HG02943 (cell line): ENCODE data around the gene ABCB8.
A peak's percentile ranks its signal among the peaks of the same experiment; 100 is the strongest.

Source experiments
- ATAC-seq: cut with Tn5 transposase; IDR thresholded peaks from one replicate; pipeline ENCODE4 v1.9.1; 2021; ENCODE audit warnings: mild to moderate bottlenecking, low read depth, moderate library complexity; ENCODE audit not compliant: unreplicated experiment

ABCB8 gene

DNA sequence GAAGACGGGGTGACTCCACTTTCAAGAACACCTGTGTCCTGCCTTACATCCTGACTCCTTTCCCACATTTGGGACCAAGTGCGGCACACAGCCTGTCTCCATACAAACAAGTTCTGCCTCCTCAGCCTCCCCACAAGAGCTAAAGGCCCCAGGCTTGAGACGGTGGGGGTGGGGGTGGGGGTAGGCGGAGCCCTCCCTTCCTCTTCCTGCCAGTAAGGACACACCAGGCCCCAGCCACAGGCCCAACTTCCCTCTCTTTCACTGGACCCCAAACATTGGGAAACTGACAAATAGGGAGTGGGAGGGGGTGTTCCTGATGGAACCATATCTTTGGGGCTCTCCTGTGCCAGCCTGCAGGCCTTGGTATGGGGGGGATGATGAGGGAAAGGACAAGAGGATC is 24.8 kb downstream of the ABCB8 start:
- no peak for ATAC-seq

DNA sequence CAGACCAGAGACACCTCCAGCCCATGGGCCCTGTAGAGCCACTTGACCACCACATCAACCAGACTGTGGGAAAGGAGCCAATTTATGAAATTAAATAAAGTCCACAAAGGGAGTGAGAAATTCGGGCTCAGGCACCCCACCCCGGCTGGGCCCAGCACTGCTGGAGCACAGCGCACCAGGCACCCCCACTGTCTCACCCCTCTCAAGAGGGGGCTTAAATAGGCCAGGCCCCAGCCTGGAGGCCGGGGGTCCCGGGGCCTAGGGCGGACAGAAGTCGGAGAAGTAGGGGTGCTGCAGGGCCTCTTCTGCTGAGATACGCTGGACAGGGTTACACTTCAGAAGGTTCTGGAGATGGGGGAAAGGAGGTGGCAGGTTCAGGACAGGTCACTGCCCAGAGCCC is 25.5 kb downstream of the ABCB8 start:
- no peak for ATAC-seq

GRCh38 chr7:151056283-151056665 is 28.0 kb downstream of the ABCB8 start:
- no peak for ATAC-seq

GRCh38 chr7:151056666-151057505 is 28.6 kb downstream of the ABCB8 start:
- ATAC-seq: no peak

- peak; percentile 14 for ATAC-seq
These were observed 29.3 kb downstream of the ABCB8 start, which contains the start of gene CDK5 for GRCh38 chr7:151057506-151057988. CDK5 (minus strand) TSS chr7:151057897; CDS start chr7:151057848, 49 bp downstream.

GRCh38 chr7:151057989-151058780 is 29.9 kb downstream of the ABCB8 start:
- peak; percentile 81 for ATAC-seq

- ATAC-seq: no peak
These were observed 30.6 kb downstream of the ABCB8 start for GRCh38 chr7:151058781-151059366.

- ATAC-seq: no peak
These were observed 31.3 kb downstream of the ABCB8 start, which contains the start of gene SLC4A2 for GRCh38 chr7:151059367-151060112. SLC4A2 (plus strand) TSS chr7:151059589; CDS start chr7:151061988, 2,399 bp downstream.

- no peak for ATAC-seq
These were observed 31.8 kb downstream of the ABCB8 start for GRCh38 chr7:151060113-151060415.

DNA sequence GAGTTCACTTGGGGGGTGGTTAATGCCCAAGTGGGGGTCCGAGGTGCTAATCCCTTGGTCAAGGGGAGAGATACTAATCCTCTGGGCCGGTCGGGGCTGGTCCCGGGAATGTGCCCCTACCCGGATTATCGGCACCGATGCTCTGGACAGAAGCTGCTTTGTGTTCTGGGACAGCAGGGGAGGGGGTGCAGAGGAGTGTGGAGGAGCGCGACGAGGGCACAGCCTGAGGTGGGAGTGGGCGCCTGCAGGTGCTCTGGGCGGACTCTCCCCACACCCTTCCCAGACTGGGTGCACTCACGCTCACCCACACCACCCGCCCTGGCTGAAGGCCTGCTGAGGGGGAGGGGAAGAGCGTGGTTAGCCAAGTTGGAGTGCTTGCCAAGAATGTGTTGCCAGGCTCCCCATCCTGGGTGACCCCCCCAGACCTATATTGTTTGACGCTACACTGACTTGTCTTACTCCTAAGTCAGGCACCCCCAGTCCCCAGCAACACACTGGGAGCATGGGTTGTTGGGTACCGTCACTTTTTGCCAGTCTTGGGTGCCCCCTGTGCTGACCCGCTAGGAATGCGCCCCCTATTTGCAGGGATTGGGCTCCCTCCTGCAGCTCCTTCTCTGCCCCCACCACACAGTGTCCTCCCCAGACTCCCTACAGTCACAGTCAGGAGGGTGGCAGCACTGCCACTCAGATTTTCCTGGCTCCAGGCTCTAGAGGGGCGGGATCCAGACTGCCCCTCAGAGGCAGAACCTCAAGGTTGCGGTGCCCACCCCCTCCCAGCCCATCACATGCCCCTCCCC is 32.4 kb downstream of the ABCB8 start:
- no peak for ATAC-seq

DNA sequence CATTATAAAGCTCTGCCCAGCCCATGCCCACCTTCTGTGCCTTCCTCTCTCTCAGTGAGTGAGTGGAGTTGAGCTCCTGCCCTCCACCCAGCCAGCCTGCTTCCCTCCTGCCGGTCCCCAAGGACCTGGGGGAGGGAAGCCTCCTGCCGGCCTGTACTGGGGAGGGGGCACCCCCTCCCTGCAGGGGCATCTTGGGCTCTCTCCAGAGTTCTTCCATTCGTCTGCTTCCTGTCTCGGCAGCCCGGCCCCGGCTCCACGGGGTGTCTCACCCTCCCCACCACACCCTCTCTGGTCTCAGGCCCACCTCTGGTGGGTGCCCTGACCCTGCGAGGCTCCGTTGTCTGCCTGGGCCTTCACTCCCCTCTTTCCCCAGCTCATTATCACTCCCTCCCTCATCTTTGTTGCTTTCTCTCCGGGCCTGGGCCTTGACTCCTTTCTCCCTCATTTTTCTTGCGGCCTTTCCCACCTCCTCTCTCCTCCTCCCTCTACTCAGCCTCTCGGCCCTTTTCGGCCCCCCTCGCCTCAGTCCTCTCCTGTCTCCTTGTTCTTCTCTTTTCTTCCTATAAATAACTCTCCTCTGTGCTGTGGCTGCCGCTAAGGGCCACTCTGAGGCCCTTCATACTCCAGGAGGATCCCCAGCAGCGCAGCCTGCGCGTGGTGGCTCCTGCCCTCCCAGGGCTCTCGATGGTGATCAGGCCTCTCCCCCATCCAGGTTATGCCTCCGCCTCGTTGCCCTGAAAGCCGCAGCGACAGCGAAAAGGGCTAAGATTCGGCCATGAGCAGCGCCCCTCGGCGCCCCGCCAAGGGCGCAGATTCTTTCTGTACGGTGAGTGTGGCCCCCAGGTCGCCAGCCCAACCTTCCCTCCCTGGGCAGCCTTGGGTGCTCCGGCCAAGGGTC is 33.2 kb downstream of the ABCB8 start:
- ATAC-seq: no peak

DNA sequence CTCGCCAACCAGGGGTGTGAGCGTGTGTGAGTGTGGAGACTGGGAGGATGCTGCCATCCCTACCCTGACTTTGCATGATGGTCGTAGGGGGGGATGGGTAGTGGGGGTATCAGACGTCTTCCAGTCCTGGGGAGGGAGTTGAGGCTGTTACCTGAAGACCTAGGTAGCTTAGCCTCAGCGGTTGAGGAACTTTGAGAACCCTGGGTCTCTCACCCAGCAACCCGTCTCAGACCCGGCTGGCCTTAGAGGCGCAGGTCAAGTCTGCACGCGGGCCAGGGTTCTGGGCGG is 33.8 kb downstream of the ABCB8 start:
- ATAC-seq: no peak

DNA sequence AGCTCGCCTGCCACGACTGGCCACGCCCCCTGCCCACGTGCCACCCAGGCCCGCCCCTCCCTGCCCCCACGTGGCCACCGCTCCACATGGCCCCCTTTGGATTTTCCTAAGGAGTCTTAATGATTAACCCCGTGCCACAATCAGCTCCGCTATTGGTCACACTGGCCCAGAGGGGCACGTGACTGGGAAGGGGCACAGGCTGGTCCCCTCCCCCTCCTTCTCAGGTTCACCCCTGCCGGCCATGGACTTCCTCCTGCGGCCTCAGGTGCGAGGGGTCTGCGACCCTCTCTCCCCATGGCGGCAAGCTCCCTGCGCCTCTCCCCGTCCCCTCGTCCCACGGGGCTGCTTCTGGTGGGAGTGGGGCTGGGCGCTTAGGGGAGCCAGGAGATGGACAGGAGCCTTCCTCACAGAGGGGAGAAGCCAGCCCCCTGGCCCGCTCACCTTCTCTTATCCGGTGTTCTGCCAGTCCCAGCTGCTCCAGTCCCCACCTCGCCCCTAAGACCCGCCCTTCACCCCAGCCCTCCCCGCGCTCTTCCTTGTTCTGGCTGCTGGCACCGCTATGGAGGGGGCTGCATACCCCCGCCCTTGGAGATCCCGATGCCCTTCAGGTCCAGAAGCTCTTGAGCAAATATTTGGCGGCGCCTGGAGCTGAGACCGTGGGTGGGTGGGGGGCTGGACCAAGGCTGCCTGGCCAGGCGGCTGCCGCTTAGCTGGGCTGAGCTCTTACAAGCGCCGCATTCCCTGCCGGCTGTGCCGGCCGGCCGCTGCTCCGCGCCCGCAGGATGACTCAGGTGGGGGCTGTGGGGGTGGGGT is 34.4 kb downstream of the ABCB8 start:
- ATAC-seq: no peak

- ATAC-seq: no peak
These were observed 34.9 kb downstream of the ABCB8 start for GRCh38 chr7:151063212-151063561.

GRCh38 chr7:151064454-151064853 is 36.2 kb downstream of the ABCB8 start:
- ATAC-seq: no peak

DNA sequence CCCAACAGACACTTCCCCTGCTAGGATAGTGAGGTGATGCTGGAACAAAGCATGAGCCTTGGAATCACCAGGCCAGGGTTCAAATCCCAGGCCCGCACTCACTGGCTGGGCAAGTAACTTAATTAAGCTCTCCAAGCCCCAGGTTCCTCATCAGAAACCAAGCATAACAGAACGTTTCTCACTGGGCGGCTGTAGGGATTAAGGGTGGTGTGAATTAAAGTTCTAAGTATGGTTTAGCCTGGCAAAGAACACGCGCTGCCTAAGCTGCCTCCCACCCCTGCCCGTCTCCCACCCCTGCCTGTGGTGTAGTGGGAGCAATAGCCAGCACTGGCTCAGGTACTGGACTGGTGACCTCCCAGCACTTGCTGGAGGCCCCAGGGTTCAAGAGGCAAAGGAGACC is 36.7 kb downstream of the ABCB8 start:
- ATAC-seq: no peak

DNA sequence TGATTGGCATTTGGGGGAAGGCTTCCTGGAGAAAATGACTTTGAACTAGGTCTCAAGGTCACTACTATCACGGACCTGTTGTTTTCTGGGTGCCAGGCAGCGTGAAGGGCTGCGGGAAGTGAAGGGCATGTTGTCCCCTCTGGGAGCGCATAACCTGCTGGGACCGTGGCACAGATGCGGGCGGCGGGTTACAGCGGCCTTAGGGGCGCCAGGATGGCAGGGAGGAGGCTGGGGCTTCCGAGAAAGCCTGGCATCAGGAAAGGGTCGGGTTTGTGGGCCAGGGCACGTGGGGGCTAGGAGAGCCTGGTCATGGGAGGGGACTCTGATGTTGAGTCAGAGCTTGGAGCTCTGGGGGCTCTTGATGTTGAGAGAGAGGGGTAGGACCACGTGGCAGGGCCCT is 37.3 kb downstream of the ABCB8 start:
- no peak for ATAC-seq

- no peak for ATAC-seq
These were observed 38.2 kb downstream of the ABCB8 start for GRCh38 chr7:151066273-151066974.
